Nephron progenitor cell (in vitro differentiated cells): Measurements from ENCODE around the gene LELP1.

Experiments
- DNase-seq: peaks from one replicate; pipeline ENCODE4 v3.0.0; 2021
- H3K27ac Mint-ChIP-seq: 2 replicates; pipeline ENCODE4 v1.8.0; 2021; ENCODE audit warnings: mild to moderate bottlenecking, moderate library complexity, mixed read lengths
- H3K27me3 Mint-ChIP-seq: 2 replicates; pipeline ENCODE4 v1.8.0; 2021; ENCODE audit warnings: mild to moderate bottlenecking, low read depth, mixed read lengths; ENCODE audit not compliant: poor library complexity
- H3K36me3 Mint-ChIP-seq: 2 replicates; pipeline ENCODE4 v1.8.0; 2021; ENCODE audit warnings: low read depth, mixed read lengths
- H3K4me1 Mint-ChIP-seq: 2 replicates; pipeline ENCODE4 v1.8.0; 2021; ENCODE audit warnings: mixed read lengths
- H3K4me3 Mint-ChIP-seq: 2 replicates; pipeline ENCODE4 v1.8.0; 2021; ENCODE audit warnings: mild to moderate bottlenecking, moderate library complexity, mixed read lengths
- H3K9me3 Mint-ChIP-seq: 2 replicates; pipeline ENCODE4 v1.8.0; 2021; ENCODE audit warnings: mild to moderate bottlenecking, moderate library complexity, mixed read lengths
- TF ChIP-seq, protein P1 (sequence below): fragments of 200-600 bp; sonication (generic); IDR thresholded peaks from 2 replicates; pipeline ENCODE4 v1.5.0; 2021; ENCODE audit warnings: antibody characterized with exemption

LELP1 gene

DNA sequence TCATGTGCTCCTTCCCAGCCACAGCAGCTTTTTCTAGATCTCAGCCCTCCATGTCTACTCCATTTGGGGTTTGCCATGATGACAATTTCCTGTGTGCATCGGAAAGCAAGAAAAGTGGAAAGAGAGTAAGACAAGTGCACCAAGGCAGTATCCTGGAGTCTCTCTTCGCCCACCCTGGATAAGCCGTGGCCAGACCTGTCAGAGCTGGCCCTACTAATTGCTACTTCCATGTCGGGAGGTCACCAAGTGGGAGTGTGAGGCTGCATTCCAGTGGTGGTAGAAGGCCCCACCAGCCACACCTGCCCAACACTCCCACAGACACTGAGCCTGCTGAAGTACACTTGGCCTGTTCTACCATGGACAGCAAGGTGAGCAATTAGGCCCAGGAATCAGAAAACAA lies 42.2 kb downstream of the LELP1 start:
- H3K27ac Mint-ChIP-seq: no peak overlapping the region
- H3K9me3 Mint-ChIP-seq: peaks cover 17% of the 10 kb centered on the region
- no peak overlapping the region for H3K4me3 Mint-ChIP-seq
- H3K36me3 Mint-ChIP-seq: no peaks in the 10 kb centered on the region
- H3K27me3 Mint-ChIP-seq: peaks cover 18% of the 10 kb centered on the region
- no peak for DNase-seq
- TF ChIP-seq, protein P1, sequence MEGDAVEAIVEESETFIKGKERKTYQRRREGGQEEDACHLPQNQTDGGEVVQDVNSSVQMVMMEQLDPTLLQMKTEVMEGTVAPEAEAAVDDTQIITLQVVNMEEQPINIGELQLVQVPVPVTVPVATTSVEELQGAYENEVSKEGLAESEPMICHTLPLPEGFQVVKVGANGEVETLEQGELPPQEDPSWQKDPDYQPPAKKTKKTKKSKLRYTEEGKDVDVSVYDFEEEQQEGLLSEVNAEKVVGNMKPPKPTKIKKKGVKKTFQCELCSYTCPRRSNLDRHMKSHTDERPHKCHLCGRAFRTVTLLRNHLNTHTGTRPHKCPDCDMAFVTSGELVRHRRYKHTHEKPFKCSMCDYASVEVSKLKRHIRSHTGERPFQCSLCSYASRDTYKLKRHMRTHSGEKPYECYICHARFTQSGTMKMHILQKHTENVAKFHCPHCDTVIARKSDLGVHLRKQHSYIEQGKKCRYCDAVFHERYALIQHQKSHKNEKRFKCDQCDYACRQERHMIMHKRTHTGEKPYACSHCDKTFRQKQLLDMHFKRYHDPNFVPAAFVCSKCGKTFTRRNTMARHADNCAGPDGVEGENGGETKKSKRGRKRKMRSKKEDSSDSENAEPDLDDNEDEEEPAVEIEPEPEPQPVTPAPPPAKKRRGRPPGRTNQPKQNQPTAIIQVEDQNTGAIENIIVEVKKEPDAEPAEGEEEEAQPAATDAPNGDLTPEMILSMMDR: no peak
- H3K4me1 Mint-ChIP-seq: no peaks in the 10 kb centered on the region

DNA sequence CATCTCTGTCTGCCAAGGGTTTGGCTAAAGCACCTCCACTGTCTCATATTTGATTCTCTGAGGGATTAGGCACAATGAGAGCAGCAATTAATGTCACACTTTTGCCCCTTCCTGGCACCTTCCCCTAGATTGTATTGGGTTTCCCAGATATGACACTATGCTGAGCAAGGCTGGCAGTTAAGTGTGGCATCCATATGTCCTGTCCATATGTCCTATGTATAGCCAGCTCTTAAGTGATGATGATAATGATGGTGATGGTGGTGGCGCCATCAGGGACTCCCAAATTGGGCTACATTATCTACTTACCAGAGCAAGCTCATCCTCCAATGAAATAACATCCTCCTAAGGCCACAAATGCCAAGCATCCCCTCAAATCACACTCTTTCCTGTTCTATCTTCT lies 42.8 kb downstream of the LELP1 start:
- DNase-seq: no peak
- H3K4me3 Mint-ChIP-seq: no peak overlapping the region
- peaks cover 21% of the 10 kb centered on the region for H3K9me3 Mint-ChIP-seq
- no peak overlapping the region for H3K27ac Mint-ChIP-seq
- peaks cover 18% of the 10 kb centered on the region for H3K27me3 Mint-ChIP-seq
- H3K36me3 Mint-ChIP-seq: no peaks in the 10 kb centered on the region
- no peaks in the 10 kb centered on the region for H3K4me1 Mint-ChIP-seq
- TF ChIP-seq, protein P1: no peak

DNA sequence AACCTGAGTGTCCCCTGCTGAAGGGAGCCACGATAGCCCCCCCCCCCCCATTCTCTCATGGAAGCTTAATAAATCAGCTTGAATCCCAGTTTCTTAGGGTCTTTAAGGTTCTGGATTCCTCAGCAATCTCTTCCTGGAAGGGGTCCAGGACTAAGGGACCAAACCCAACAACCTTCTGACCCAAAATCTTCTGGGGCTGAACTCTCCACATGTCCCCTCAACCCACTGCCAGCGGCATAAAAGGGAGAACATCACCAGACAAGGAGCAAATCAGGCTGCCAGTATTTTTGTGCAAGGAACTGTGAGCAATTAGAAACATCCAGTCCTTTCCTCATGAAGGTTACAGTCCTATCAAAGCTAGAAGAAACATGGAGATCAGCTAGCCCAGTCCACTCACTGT lies 43.6 kb downstream of the LELP1 start:
- Mint-ChIP-seq H3K4me3 (no peak overlapping the region), H3K36me3 (no peaks in the 10 kb centered on the region), H3K9me3 (peaks cover 27% of the 10 kb centered on the region), H3K27ac (no peak overlapping the region), H3K27me3 (peaks cover 18% of the 10 kb centered on the region), H3K4me1 (no peaks in the 10 kb centered on the region)
- TF ChIP-seq, protein P1: no peak
- DNase-seq: no peak

DNA sequence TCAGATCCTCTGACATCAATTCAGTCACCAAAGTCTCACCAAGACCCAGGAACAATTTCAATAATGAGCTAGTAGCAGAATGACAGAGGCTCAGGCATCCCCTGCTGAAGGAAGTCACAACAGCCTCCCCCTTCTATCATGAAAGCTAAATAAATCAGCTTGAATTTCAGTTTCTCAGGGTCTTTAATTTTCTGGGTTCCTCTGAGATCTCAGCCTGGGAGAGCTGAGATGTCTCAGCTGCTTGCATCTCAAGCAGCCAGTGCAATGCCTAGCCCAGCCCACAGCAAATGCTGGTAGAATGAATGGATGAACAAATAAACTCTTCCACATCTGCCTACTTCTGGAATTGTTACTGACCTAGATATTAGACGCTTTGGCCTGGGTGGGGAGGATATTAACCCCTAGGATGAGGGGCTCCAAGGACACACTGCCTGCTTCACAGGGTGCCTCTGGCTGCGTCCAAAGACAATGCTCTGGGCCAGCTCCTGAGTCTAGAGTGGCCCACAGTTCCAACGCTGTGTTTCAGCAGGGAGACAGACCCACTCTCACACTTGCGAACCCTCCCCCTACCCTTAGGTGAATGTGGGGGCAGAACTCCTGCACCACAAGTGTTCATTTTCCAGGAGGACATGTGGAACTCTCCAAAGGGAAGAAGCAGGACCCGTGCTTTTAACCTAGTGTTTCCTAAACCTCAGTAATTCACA lies 45.1 kb downstream of the LELP1 start:
- Mint-ChIP-seq H3K9me3 (peaks cover 26% of the 10 kb centered on the region), H3K36me3 (no peaks in the 10 kb centered on the region), H3K27ac (no peak overlapping the region), H3K27me3 (peaks cover 18% of the 10 kb centered on the region), H3K4me1 (no peaks in the 10 kb centered on the region), H3K4me3 (no peak overlapping the region)
- no peak for DNase-seq
- TF ChIP-seq, protein P1: no peak

DNA sequence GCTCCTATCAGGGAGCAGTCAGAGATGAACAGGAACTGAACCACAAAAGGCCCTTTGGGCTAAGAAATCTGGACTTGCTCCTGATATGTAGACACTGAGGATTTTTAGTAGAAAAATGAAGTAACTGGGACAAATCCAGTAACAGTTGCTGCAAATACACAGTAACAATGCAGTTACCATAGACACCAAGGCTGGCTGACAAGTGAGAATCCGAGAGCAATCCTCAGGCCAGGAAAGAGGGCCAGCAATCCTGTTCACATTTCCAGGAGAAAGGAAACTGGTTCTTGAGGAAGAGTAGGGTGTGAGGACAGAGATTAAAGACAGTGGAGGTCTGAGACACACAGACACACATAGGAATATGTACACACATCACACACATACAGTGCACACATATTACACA lies 46.9 kb downstream of the LELP1 start:
- Mint-ChIP-seq H3K4me3 (no peak overlapping the region), H3K9me3 (peaks cover 17% of the 10 kb centered on the region), H3K27me3 (peaks cover 25% of the 10 kb centered on the region), H3K36me3 (no peaks in the 10 kb centered on the region), H3K27ac (no peak overlapping the region), H3K4me1 (no peaks in the 10 kb centered on the region)
- no peak for DNase-seq
- TF ChIP-seq, protein P1: no peak

DNA sequence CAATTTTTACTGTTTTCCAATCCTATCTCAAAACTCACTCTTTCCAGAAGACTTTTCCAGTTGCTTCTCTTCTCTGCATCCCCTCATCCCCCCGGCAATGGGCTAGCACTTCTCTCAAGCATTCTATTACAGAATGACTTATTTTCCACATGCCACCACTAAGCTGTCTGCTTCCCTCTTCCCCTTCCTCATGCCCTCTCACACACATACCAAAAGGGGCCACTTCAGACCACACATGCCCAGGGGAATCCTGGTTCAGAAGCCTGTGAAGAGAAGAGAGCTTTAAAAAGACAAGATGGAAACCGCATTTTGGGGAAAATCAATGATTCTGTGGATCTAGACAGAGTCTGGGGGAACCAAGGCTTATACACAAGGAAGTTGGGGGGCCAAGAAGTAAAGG lies 47.9 kb downstream of the LELP1 start:
- Mint-ChIP-seq H3K4me1 (no peaks in the 10 kb centered on the region), H3K27ac (no peak overlapping the region), H3K27me3 (peaks cover 22% of the 10 kb centered on the region), H3K9me3 (peaks cover 13% of the 10 kb centered on the region), H3K36me3 (no peaks in the 10 kb centered on the region), H3K4me3 (no peak overlapping the region)
- DNase-seq: no peak
- TF ChIP-seq, protein P1: no peak
